GM23248 (cell line): ENCODE results near the gene P2RY11.

ENCODE experiments used
- EZH2 ChIP-seq: fragments of 200-600 bp; sonication (generic); IDR thresholded peaks from 2 replicates; pipeline ENCODE4 v1.6.1; 2018; ENCODE audit warnings: antibody characterized with exemption, mild to moderate bottlenecking; ENCODE audit not compliant: insufficient read depth, poor library complexity, severe bottlenecking
- EZH2phosphoT487 ChIP-seq: fragments of 200-600 bp; sonication (generic); IDR thresholded peaks from 2 replicates; pipeline ENCODE4 v1.6.1; 2018; ENCODE audit warnings: antibody characterized with exemption, moderate library complexity, mild to moderate bottlenecking, low read depth; ENCODE audit not compliant: insufficient read depth

DNA sequence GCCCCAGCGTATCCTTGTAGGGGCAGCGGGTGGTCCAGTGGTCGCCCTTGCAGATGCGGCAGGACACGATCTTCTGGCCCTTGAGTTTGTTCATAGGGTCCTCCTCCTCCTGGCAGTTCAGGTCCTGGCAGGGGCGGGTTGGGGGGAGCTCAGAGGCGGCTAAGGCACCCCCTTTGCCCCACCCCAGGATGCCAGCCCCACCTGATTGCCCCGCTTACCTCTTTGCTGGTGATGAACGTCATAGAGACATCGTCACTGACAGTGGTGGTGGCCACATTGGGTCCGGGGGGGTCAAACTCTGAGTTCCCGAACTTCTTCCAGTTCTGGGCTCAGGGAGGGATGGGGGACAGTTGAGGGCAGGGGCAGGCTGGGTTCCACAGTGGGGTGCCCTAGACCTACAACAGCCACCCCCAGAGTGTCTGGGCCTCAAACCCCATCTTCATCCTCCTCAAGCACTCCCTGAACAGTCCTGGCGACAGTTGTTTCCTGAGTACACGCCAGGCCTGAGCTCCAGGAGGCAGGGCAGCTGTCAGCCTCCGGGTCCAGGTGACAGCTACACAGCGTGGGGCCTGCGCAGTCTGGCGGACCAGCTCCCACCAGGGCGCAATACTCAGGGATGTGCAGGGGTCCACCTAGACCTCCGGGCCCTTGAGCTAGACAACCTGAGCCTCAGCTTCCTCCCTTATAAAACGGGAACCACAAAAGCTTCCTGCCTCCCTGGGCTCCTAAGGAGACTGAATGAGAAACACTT lies 5.5 kb downstream of the P2RY11 start:
- no peak for TF ChIP-seq EZH2
- TF ChIP-seq EZH2phosphoT487, result no peak
